HEK293 (cell line): ENCODE results near the gene ESRRG.

Experiments used
- GLIS2 ChIP-seq: fragments of 450-650 bp; formaldehyde crosslinking; IDR thresholded peaks from 2 replicates; pipeline ENCODE4 v1.5.1; 2016; ENCODE audit warnings: missing biosample characterization, missing genetic modification characterization
- KLF10 ChIP-seq: fragments of 450-650 bp; IDR thresholded peaks from 2 replicates; pipeline ENCODE4 v1.5.1; 2018; ENCODE audit warnings: missing biosample characterization, mild to moderate bottlenecking, missing genetic modification characterization
- YY1 ChIP-seq: fragments of 450-650 bp; formaldehyde crosslinking; IDR thresholded peaks from 2 replicates; pipeline ENCODE4 v1.5.1; 2018; ENCODE audit warnings: missing biosample characterization, missing genetic modification characterization
- ZBTB20 ChIP-seq: fragments of 450-650 bp; formaldehyde crosslinking; IDR thresholded peaks from 2 replicates; pipeline ENCODE4 v1.5.1; 2016; ENCODE audit warnings: missing biosample characterization, missing genetic modification characterization
- ZNF274 ChIP-seq, 2 experiments: fragments of 200-500 bp in 1 of 2; fragments of 450-650 bp in 1 of 2; sonication (Bioruptor generic) in 1 of 2; formaldehyde crosslinking in 1 of 2; IDR thresholded peaks; 2 replicates each; pipeline versions ENCODE4 v1.5.1 to v1.6.1; 2014 to 2016; ENCODE audit warnings: borderline replicate concordance in 1 of 2, inconsistent platforms in 1 of 2, low read length in 1 of 2, missing biosample characterization in 1 of 2, missing genetic modification characterization in 1 of 2
- ZNF501 ChIP-seq: fragments of 450-650 bp; formaldehyde crosslinking; IDR thresholded peaks from 2 replicates; pipeline ENCODE4 v1.5.1; 2016; ENCODE audit warnings: missing biosample characterization, missing genetic modification characterization
- ZNF785 ChIP-seq: fragments of 450-650 bp; formaldehyde crosslinking; IDR thresholded peaks from 2 replicates; pipeline ENCODE4 v1.5.1; 2016; ENCODE audit warnings: missing biosample characterization, missing genetic modification characterization
- TF ChIP-seq, protein P1 (sequence below): fragments of 450-650 bp; formaldehyde crosslinking; IDR thresholded peaks from 2 replicates; pipeline ENCODE4 v1.5.1; 2016; ENCODE audit warnings: missing biosample characterization, missing genetic modification characterization

DNA sequence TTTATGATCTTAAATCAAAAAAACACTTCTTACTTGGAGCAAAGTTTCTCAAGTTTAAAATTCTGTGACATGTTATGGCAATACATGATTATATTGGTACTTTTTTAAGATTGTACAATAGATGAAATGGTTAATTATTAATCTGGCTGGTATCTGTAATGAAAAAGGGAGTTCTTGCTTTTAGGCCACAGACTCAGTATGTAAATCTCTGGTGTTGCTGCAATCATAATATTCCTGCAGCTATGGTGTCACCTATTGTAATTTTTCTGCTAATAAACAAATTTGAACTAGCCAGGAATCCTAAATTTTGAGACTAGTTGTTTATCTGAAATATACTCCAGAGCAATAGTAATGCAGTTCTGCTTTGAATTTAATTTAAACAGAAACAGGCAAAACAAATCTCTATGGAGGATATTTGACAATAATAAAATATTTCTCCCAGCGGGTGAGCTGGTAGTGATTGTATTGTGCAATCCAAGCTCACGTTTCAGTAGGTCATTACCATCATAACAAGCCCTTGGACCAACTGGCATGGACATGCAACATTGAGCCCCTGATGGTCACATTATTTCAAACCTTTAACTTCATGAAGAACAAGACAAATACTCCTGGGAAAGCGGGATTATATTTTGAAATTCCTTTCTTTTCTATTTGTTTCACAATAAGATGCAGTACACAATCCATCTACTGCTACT, 222.8 kb downstream of the ESRRG start:
- TF ChIP-seq ZNF274 (IDR thresholded peaks at IDR 0.05; ENCODE audit: low read length): no peak
- TF ChIP-seq ZNF274 (tag by site-specific recombination; IDR thresholded peaks at IDR 0.05; ENCODE audit: borderline replicate concordance): no peak
- TF ChIP-seq, protein P1, sequence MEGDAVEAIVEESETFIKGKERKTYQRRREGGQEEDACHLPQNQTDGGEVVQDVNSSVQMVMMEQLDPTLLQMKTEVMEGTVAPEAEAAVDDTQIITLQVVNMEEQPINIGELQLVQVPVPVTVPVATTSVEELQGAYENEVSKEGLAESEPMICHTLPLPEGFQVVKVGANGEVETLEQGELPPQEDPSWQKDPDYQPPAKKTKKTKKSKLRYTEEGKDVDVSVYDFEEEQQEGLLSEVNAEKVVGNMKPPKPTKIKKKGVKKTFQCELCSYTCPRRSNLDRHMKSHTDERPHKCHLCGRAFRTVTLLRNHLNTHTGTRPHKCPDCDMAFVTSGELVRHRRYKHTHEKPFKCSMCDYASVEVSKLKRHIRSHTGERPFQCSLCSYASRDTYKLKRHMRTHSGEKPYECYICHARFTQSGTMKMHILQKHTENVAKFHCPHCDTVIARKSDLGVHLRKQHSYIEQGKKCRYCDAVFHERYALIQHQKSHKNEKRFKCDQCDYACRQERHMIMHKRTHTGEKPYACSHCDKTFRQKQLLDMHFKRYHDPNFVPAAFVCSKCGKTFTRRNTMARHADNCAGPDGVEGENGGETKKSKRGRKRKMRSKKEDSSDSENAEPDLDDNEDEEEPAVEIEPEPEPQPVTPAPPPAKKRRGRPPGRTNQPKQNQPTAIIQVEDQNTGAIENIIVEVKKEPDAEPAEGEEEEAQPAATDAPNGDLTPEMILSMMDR (tag by site-specific recombination): no peak
- TF ChIP-seq KLF10 (tag by site-specific recombination): no peak
- no peak for TF ChIP-seq ZBTB20 (tag by site-specific recombination)
- TF ChIP-seq GLIS2 (tag by site-specific recombination): no peak
- TF ChIP-seq ZNF785 (tag by site-specific recombination): no peak
- TF ChIP-seq ZNF501 (tag by site-specific recombination): no peak
- no peak for TF ChIP-seq YY1 (tag by site-specific recombination)
